ENCODE results near the gene RIMBP2.

DNA sequence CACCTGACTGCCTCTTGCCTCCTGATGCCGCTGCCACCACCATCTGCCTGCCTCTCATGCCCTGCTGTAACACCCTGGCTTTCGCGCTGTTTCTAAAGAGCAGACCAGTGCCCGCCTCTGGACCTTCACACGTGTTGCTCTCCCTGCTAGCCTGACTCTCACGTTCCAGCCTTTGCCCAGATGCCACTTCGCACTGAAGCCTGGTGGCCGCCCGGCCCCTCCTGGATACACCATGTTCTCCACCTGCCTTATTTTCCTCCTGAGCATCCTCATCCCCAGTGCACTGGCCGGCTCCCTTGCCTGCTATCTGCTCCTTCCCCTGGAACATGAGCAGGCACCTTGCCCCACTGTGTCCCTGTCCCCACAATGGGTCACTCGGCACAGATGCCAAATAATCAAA lies 231.9 kb downstream of the RIMBP2 start:
- TF ChIP-seq CTCF (conservative IDR thresholded peaks at IDR 0.05; ENCODE audit: low read depth in 2 of 2), result no peak
- no peak for TF ChIP-seq EZH2 (IDR thresholded peaks at IDR 0.05; ENCODE audit: low read depth, unreplicated experiment)
- TF ChIP-seq NANOG (IDR thresholded peaks at IDR 0.05; ENCODE audit: borderline replicate concordance), result no peak
- no peak for TF ChIP-seq POLR2AphosphoS5 (IDR thresholded peaks at IDR 0.05; ENCODE audit: low read depth)
- TF ChIP-seq REST (IDR thresholded peaks at IDR 0.05; ENCODE audit: unreplicated experiment), result no peak
- TF ChIP-seq CREB1 (CRISPR knock-in tag; IDR thresholded peaks at IDR 0.05; ENCODE audit: low read depth), result no peak
- TF ChIP-seq JUNB (IDR thresholded peaks at IDR 0.05; ENCODE audit: unreplicated experiment), result no peak
